22Rv1 (cell line): Measurements from ENCODE around the gene ERMN.

Source experiments
- ZFX ChIP-seq: fragments of 450-650 bp; IDR thresholded peaks from 2 replicates; pipeline ENCODE4 v1.6.1; 2017; ENCODE audit warnings: antibody characterized with exemption, borderline replicate concordance
- TF ChIP-seq, protein P1 (sequence below): fragments of 450-650 bp; IDR thresholded peaks from 2 replicates; pipeline ENCODE4 v1.5.1; 2017; ENCODE audit warnings: mild to moderate bottlenecking

DNA sequence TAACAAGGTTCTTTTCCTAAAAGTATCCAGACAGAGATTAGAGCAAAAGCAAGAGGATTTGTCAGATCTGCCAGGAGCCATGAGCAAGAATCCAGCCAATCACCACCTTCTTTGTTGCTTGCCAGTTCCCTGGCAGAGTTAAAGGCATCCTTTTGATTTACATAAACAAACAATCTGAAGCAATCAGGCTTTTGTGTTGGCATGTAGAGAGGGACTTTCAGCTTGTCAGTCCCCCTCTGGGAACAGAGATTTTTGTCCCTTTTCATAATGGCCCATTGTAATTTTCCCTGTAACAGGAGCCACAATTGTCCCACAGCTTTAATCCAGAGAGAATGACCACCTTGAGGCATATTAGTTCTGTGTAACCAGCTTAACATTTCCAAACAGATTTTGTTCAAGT lies at the start of gene ERMN:
- TF ChIP-seq, protein P1, sequence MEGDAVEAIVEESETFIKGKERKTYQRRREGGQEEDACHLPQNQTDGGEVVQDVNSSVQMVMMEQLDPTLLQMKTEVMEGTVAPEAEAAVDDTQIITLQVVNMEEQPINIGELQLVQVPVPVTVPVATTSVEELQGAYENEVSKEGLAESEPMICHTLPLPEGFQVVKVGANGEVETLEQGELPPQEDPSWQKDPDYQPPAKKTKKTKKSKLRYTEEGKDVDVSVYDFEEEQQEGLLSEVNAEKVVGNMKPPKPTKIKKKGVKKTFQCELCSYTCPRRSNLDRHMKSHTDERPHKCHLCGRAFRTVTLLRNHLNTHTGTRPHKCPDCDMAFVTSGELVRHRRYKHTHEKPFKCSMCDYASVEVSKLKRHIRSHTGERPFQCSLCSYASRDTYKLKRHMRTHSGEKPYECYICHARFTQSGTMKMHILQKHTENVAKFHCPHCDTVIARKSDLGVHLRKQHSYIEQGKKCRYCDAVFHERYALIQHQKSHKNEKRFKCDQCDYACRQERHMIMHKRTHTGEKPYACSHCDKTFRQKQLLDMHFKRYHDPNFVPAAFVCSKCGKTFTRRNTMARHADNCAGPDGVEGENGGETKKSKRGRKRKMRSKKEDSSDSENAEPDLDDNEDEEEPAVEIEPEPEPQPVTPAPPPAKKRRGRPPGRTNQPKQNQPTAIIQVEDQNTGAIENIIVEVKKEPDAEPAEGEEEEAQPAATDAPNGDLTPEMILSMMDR, result no peak
- no peak for TF ChIP-seq ZFX
